ENCODE data around the gene OR6P1.

OR6P1 gene

DNA sequence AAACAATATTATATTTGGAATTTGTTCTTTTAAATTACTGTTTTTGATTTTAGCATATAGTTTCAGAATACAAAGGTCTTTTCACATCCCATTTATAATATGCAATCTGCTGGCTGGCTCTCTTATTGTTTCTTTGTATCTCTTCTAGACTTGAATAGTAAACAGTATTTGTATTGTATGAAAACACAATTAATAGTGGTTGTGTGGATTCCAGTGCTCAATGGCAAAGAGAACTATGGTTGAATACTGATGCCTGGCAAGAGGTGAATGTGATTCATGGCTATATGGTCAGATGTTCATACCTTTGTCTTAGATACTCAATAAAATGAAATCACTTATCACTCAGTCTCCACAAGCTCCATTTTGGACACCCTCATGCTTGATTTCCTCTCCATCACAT, 53.4 kb downstream of the OR6P1 start:
- DNase-seq (ENCODE audit: low read depth, low spot score), result no peak
